Esophagus muscularis mucosa (tissue), 4 donors: ENCODE results near the gene LINC01488.

Experiments
- CTCF ChIP-seq, 3 experiments: fragments of 200-600 bp in 2 of 3; fragments of 450-650 bp in 1 of 3; sonication (generic) in 2 of 3; IDR thresholded peaks; one replicate each; pipeline ENCODE4 v1.5.1; 2017 to 2019; ENCODE audit warnings: antibody characterized with exemption in 3 of 3, mild to moderate bottlenecking in 2 of 3, moderate library complexity in 1 of 3
- EP300 ChIP-seq: sonication (generic); formaldehyde crosslinking; IDR thresholded peaks from one replicate; pipeline ENCODE4 v1.6.1; 2017; ENCODE audit warnings: antibody characterized with exemption
- POLR2A ChIP-seq: fragments of 450-650 bp; IDR thresholded peaks from one replicate; pipeline ENCODE4 v1.6.1; 2017; ENCODE audit warnings: antibody characterized with exemption, moderate library complexity, mild to moderate bottlenecking, low read depth
- POLR2AphosphoS5 ChIP-seq, 2 donors: sonication (generic); formaldehyde crosslinking; IDR thresholded peaks; one replicate each; pipeline ENCODE4 v1.6.1; 2017; ENCODE audit warnings: antibody characterized with exemption in 2 of 2

GRCh38 chr11:69509846-69510390, 28.5 kb downstream of the LINC01488 start:
- TF ChIP-seq CTCF (IDR thresholded peaks at IDR 0.05) (no peak), POLR2AphosphoS5 (IDR thresholded peaks at IDR 0.05) (no peak), POLR2A (no peak), EP300 (no peak)
